GM19025 (cell line): Measurements from ENCODE around the gene RALGAPA2.

Experiments used
- ATAC-seq: cut with Tn5 transposase; IDR thresholded peaks from one replicate; pipeline ENCODE4 v1.9.1; 2021; ENCODE audit warnings: mild to moderate bottlenecking, low read depth, moderate library complexity; ENCODE audit not compliant: unreplicated experiment

Gene RALGAPA2

GRCh38 chr20:20414640-20415220, 297.7 kb downstream of the RALGAPA2 start:
- ATAC-seq: no peak

GRCh38 chr20:20413810-20414281, 298.6 kb downstream of the RALGAPA2 start:
- ATAC-seq: no peak

DNA sequence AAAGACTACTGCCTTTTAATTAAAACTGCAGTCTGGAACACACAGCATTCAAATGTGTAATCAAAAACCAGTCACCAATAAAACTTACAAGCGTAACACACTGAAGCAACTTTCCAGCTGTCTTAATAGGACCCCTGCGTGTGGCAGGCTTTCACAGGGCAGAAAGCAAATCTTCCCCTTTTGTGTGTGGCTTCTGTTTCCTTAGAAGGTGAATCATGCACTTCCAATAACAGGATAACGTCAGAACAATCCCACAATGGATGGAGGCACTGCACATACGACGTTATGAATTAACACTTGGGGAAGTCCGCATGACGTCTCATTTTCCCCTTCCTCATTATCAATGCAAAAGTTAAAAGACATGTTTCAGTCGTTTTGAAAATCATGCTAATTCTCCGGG, 299.7 kb downstream of the RALGAPA2 start:
- ATAC-seq: no peak

GRCh38 chr20:20411836-20412235, 300.6 kb downstream of the RALGAPA2 start:
- no peak for ATAC-seq

GRCh38 chr20:20411402-20411801, 301.0 kb downstream of the RALGAPA2 start:
- ATAC-seq: no peak

DNA sequence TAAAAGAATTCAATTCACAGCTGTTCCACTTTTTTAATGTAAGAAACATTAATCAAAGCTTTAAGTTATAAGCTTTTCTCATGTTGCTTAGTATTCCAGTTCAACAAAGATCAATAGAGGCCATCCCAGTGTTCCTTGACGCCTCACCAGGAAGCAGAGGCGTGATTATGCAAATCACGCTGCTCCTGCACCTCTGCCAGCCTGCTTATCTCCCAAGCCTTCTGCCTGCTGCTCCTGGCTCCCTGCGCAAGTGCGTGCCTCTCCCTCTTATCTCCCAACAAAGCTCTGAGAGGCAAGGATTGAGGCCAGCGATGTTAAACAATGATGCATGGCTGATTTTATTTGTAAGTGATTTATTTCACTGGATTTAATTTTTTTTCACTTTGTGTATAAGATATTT, 301.8 kb downstream of the RALGAPA2 start:
- ATAC-seq: no peak

- ATAC-seq: no peak
Measured at GRCh38 chr20:20409331-20409730, 303.1 kb downstream of the RALGAPA2 start.

- no peak for ATAC-seq
Measured at GRCh38 chr20:20407891-20408805, 304.3 kb downstream of the RALGAPA2 start.

GRCh38 chr20:20406306-20406705, 306.1 kb downstream of the RALGAPA2 start:
- no peak for ATAC-seq

GRCh38 chr20:20405623-20406022, 306.8 kb downstream of the RALGAPA2 start:
- ATAC-seq: no peak

GRCh38 chr20:20404633-20405032, 307.8 kb downstream of the RALGAPA2 start:
- ATAC-seq: no peak

- no peak for ATAC-seq
Measured at GRCh38 chr20:20401991-20402390, 310.5 kb downstream of the RALGAPA2 start.

DNA sequence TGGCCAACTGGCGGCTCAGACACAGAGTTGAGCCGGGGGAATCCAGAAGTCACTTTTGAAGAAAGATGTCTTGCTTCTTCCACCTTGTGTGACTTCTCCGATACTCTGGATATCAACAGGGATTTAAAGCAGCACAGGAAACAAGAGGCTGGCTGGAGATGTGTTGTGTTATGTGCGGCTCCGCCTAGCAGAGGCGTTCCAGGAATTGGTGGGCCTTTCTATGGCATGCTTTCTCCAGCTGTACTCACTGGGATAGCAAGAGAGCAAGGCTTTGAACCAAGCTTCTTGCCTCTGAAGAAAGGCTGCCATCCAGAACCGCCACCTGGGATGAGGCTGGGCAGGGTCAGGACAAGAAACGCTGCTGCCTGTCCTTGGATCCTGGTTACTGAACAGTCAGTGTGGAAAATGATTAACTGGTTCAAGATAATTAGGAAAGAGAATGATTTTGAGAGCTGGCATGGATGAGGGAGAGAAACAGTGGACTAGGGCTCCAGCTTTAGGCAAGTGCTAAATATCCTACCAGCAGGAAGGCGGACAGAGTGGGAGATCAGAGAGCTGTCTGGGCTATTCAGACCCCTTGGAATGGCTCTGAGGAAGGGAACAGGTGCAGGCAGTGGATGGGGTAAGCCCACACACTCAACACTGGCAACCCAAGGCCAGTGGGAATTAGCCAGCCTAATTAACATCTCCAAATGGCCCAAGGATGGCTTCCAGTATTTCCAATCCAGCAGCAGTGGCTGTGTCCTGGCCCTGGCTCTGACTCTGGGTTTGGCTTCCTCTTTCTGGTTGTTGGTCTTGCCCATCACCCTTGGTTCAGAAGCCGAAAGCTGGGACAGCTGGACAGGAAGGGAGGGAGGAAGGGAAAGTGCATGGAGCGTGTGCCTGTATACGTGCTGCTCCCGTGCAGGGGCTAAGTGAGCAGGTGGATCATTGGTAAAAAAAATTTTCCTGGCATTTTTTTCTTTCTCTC, 312.6 kb downstream of the RALGAPA2 start:
- ATAC-seq: no peak

DNA sequence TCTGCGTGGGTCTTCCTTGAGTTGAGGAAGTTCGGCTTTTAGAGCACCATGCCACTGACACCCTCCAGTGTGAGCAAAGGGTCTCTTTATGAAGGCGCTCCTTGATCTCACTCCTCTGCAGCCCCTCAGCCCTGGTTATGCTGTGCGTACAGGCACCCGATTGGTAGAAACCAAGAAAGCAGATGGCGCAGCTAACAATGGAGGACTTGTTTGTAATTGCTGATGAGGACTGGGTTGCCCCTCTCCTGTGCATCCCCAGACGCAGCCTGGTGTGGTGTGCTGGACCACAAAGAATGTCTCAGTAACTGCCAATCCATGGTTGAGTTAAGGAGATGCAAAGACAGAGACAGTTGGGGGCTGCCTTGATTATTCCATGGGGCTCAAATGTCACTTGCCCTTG, 314.3 kb downstream of the RALGAPA2 start:
- no peak for ATAC-seq

- no peak for ATAC-seq
Measured at GRCh38 chr20:20396794-20397193, 315.6 kb downstream of the RALGAPA2 start.

GRCh38 chr20:20395903-20396568, 316.4 kb downstream of the RALGAPA2 start:
- no peak for ATAC-seq

- no peak for ATAC-seq
Measured at GRCh38 chr20:20395087-20395486, 317.4 kb downstream of the RALGAPA2 start.

- ATAC-seq: no peak
Measured at GRCh38 chr20:20393207-20394120, 319.0 kb downstream of the RALGAPA2 start.

DNA sequence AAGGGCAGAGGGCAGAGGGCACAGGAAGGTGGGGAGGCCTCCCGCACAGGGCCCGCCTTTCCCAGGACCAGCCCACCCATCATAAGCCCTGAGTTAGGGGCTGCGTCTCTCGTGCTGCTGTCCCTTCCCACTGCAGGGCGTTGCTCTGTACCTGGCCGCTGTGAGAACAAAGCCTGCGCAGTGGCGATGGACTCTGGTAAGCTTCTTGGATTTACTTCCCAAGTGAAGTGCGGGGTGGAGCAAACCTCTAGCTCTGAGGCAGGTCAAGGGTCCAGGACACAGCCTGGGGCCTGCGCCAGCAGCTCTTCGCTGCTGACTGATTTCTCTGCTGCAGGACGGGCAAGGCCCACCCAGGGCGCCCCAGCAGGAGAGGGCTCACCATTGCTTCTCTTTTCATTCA, 320.7 kb downstream of the RALGAPA2 start:
- ATAC-seq: no peak
